Sigmoid colon (tissue), 4 donors: ENCODE results near the gene PRKD1.

ENCODE experiments used
- CTCF ChIP-seq, 4 experiments: fragments of 450-650 bp in 3 of 4; fragments of 200-600 bp in 1 of 4; IDR thresholded peaks; one replicate each; pipeline ENCODE4 v1.5.1; 2016 to 2019; ENCODE audit warnings: antibody characterized with exemption in 4 of 4, mild to moderate bottlenecking in 3 of 4, moderate library complexity in 2 of 4
- EP300 ChIP-seq, 4 donors: sonication (generic); formaldehyde crosslinking; IDR thresholded peaks; one replicate each; pipeline ENCODE4 v1.6.1; 2017; ENCODE audit warnings: antibody characterized with exemption in 4 of 4
- POLR2A ChIP-seq, 2 donors: fragments of 450-650 bp; IDR thresholded peaks; one replicate each; pipeline ENCODE4 v1.6.1; 2016; ENCODE audit warnings: antibody characterized with exemption in 2 of 2, mild to moderate bottlenecking in 2 of 2, moderate library complexity in 2 of 2
- POLR2AphosphoS5 ChIP-seq, 4 donors: sonication (generic); formaldehyde crosslinking; IDR thresholded peaks; one replicate each; pipeline ENCODE4 v1.6.1; 2017; ENCODE audit warnings: antibody characterized with exemption in 4 of 4

- TF ChIP-seq EP300 (IDR thresholded peaks at IDR 0.05) (no peak), CTCF (IDR thresholded peaks at IDR 0.05) (no peak), POLR2A (IDR thresholded peaks at IDR 0.05) (no peak), POLR2AphosphoS5 (IDR thresholded peaks at IDR 0.05) (no peak)
Measured at GRCh38 chr14:29913566-29913965, 14.1 kb downstream of the PRKD1 start.
